Left colon (tissue), 2 donors: ENCODE results near the gene DEPDC5. TPM values are rescaled to one million over a fixed set of nuclear protein-coding genes. Genes with fewer than 3 reads are reported as not detected.
"Not testable (repeated sequence)": the region's sequence is repeated elsewhere in the genome, so short reads cannot be mapped to it uniquely, and the experiment has no call there.

Experiments used
- ATAC-seq: fragments of 200-7000 bp; cut with Tn5 transposase; one replicate; pipeline ENCODE4 v1.9.1; 2020; ENCODE audit warnings: mild to moderate bottlenecking, moderate library complexity
- DNase-seq, 2 donors: peaks; one replicate each; pipeline ENCODE4 v3.0.0-alpha.2; 2020
- intact Hi-C, 2 donors: fragments of 100-400 bp; cut with DNase I in 1 of 2; cut with micrococcal nuclease in 1 of 2; formaldehyde crosslinking; loops; one replicate each; pipeline versions ENCODE4 v1.11.2 to v1.14.0; 2022; cut with DNase I, micrococcal nuclease
- total RNA-seq, 2 donors: library from RNA; stranded (reverse); fragmentation: NEBNext Ultra II Directional; extraction: Animal tissue kit (Norgen Biotek cat#: 25700); gene quantifications; one replicate each; pipeline ENCODE4 v1.2.1, GENCODE V29; 2021
- donor health status: DM: no; HTN: no; CAD: no.
- donor health status: DM: yes; HTN: yes; CAD: no.

Gene DEPDC5
- total RNA-seq, 2 donors from 2014 or later, result 38.1 to 54.5 TPM

GRCh38 chr22:31743871-31744270, 9.9 kb upstream of the DEPDC5 start:
- ATAC-seq (no peak), DNase-seq (no peak)
- intact Hi-C loops, result no loop called here

GRCh38 chr22:31747441-31747840, 6.4 kb upstream of the DEPDC5 start:
- intact Hi-C loops, result no loop called here
- no peak for ATAC-seq
- no peak for DNase-seq

DNA sequence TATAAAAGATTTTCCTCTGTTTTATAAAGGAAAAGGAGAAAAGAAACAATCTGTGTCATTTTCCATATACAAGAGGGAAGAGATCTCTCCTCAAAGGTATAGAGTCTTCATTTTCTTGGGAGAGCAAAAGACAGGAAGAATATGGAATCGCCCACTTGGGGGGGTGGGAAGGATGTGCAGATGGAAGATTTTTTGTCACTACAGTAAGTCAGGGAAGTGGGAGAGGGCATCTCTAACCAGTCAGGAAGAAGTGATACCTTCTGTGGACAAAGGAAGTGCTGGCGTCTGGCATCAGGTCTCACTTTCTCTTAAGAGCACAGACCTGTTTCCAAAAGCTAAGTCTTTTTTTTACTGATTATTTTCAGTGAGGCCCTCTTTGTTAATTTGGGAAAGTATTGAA, 5.3 kb upstream of the DEPDC5 start:
- intact Hi-C loops, result no loop called here
- no peak for DNase-seq
- no peak for ATAC-seq

- intact Hi-C loops, result no loop called here
- ATAC-seq (peak; percentile 75), DNase-seq (peak; percentile 98 to 99)
Measured at GRCh38 chr22:31749636-31750364, 4.0 kb upstream of the DEPDC5 start, which contains the start of gene PRR14L. Gene PRR14L, minus strand, starts transcription at chr22:31750132. Its CDS starts 11,272 bp downstream, at chr22:31738860.

GRCh38 chr22:31750365-31751284, 3.2 kb upstream of the DEPDC5 start:
- ATAC-seq, result no peak
- DNase-seq, result no peak
- intact Hi-C loops, result no loop called here

- DNase-seq (no peak), ATAC-seq (no peak)
- intact Hi-C loops, result no loop called here
Measured at GRCh38 chr22:31752096-31752847, 1.5 kb upstream of the DEPDC5 start.

- intact Hi-C loops, result no loop called here
- peak; percentile 42 to 54 for DNase-seq
- no peak for ATAC-seq
Measured at GRCh38 chr22:31753005-31753633, 700 bp upstream of the DEPDC5 start.

DNA sequence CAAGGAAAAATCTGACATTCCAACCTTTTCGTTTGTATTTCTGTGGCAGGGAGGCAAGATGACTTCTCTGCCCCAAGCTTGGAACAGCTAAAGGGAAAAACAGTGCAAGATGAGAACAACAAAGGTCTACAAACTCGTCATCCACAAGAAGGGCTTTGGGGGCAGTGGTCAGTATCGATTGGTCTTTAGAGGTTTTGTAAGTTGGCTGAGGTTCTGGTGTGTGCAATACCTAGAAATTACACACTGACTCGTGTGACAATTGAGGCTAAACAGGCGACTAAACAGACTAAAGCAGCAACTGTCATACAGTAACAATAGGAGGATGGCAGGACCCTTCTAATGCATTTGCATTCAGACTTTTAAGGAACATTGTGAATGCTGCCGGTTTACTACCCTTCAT, 994 bp downstream of the DEPDC5 start:
- DNase-seq (no peak), ATAC-seq (no peak)
- intact Hi-C loops, result no loop called here

GRCh38 chr22:31757265-31757664, 3.4 kb downstream of the DEPDC5 start:
- intact Hi-C loops, result no loop called here
- ATAC-seq (no peak), DNase-seq (no peak)

- intact Hi-C loops, ATAC-seq, DNase-seq: not testable (repeated sequence)
Measured at GRCh38 chr22:31758860-31759259, 5.0 kb downstream of the DEPDC5 start.

DNA sequence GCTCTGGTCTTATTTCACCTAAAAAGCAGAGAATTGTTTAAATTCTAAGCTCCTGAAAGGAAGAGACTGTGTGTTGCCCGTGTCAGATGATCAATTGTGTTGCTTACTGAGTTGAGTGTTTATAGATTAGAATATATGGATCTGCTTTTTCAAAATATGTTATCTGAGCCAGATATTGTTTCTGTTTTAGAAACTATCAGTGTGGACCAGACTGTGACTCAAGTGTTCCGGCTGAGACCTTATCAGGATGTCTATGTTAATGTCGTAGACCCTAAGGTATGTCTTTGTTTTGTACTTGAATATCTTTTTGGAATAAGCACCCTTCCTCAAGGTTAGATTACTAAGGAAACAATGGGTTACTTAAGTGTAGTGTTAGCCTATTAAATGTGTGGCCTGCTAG, 11.0 kb downstream of the DEPDC5 start:
- intact Hi-C loops, result no loop called here
- DNase-seq, result no peak
- ATAC-seq, result no peak

DNA sequence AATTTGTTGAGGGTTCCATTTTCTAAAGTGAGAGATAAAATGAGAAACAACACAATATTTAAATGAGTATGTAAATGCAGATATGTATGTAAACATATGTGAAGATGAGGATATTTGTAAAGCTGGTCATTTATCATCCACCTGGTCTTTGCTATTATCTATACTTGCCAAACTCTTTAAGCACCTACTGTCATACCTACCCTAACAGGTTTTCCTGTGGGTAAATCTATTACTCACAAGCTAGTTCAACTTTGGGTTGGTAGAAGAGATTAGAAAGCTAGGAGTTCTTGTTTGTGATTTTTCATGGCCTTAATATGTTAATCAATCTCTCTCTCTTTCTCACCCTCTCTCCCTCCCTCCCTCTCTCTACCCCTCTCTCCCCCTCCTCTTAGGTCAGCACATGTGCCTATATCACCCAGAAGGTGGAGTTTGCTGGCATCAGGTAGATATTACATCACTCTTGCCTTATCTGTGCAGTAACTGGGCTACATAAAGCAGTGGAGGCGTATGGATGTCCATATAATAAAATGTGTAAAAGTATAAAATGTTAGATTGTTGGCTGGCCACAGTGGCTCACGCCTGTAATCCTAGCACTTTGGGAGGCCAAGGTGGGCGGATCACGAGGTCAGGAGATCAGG, 14.7 kb downstream of the DEPDC5 start:
- ATAC-seq, result no peak
- DNase-seq, result no peak
- intact Hi-C loops, result no loop called here

- no peak for ATAC-seq
- no peak for DNase-seq
- intact Hi-C loops, result no loop called here
Measured at GRCh38 chr22:31773416-31773815, 19.6 kb downstream of the DEPDC5 start.

DNA sequence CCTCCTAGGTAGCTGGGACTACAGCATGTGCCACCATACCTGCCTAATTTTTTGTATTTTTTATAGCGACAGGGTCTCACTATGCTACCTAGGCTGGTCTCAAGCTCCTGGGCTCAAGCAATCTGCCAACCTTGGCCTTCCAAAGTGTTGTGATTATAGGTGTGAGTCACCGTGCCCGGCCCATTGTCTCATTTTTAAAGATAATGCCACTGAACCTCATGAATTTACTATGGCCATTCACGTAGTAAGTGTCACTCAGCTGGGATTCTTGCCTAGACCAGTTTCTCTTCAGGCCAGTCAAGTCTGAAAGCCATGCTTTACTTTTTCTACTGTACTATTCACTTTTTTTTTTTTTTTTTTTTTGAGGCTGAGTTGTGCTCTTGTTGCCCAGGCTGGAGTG, 22.4 kb downstream of the DEPDC5 start:
- ATAC-seq (no peak), DNase-seq (no peak)
- intact Hi-C loops, result no loop called here

DNA sequence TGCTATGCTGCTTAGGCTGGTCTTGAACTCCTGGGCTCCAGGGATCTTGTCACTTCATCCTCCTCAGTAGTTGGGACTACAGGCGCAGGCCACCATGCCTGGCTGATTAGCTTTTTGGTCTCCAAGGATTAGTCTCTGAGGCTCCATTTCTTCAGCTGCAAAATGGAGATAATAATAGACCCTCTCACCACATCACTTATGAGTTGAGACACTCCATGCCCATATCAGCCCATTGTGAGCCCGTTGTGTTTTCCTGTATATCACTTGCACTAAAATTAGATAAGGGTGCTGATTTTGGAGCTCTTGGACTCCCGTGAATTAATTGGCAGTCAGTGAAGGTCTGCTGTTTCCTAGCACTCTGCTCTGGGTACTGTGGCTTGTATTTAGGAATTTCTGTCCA, 36.0 kb downstream of the DEPDC5 start:
- ATAC-seq, result no peak
- intact Hi-C loops, result no loop called here
- no peak for DNase-seq

DNA sequence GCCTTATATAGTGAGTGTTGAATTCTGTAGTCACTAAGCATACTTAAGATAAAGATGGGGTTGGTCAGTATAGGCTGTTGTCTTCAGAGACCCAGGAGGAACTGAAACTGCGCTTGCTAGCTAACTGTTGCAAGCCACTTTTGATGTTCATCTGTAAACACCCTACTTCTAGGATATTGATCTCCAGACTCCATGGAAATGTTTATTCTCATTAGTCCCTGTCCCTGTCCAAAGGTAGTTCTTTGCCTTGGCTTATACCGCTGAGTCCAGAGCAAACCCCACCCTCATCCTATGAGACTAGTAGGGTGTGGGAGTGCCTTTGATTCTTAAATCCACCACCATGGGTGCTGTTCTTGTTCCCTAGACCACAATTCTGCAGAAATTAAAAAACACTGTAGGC, 36.4 kb downstream of the DEPDC5 start:
- no peak for ATAC-seq
- intact Hi-C loops, result no loop called here
- DNase-seq, result no peak

DNA sequence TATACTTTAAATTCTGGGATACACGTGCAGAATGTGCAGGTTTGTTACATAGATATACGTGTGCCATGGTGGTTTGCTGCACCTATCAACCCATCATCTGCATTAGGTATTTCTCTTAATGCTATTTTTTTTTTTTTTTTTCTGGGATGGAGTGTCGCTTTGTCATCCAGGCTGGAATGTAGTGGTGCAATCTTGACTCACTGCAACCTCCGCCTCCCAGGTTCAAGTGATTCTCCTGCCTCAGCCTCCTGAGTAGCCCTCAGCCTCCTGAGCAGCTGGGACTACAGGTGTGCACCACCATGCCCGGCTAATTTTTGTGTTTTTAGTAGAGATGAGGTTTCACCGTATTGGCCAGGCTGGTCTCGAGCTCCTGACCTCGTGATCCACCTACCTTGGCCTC, 45.5 kb downstream of the DEPDC5 start:
- DNase-seq, intact Hi-C loops, ATAC-seq: not testable (repeated sequence)

GRCh38 chr22:31800065-31800464, 46.2 kb downstream of the DEPDC5 start:
- intact Hi-C loops, result no loop called here
- no peak for ATAC-seq
- DNase-seq, result no peak
